NCI-H128 (cell line): Measurements from ENCODE around the gene BRSK2.
"Not testable (repeated sequence)": the region's sequence is repeated elsewhere in the genome, so short reads cannot be mapped to it uniquely, and the experiment has no call there.

Experiments used
- DNase-seq: peaks from one replicate; lab custom pipeline; 2025; ENCODE audit not compliant: unreplicated experiment; lab: John Stamatoyannopoulos, UW

Gene BRSK2

DNA sequence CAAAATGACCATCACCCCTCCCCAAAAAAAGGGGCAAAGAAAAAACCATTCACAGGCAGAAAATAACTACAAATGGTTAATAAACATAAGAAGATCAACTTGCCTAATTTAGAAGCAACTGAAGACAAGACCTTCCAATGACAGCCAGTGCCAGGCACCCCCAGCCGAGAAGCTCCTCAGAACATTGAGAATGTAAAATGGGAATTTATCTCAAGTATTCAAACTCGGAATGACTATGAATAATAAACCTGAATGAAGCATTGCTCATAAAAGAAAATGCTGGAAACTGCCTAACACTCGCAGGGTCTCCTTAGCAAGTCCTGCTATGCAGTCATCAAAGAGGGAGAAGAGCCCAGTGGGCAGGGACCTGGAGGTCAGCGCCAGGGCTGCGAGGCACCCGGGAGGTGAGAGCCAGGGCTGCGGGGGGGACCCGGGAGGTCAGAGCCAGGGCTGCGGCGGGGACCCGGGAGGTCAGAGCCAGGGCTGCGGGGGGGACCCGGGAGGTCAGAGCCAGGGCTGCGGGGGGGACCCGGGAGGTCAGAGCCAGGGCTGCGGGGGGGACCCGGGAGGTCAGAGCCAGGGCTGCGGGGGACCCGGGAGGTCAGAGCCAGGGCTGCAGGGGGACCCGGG is 120.0 kb downstream of the BRSK2 start:
- no peak for DNase-seq

DNA sequence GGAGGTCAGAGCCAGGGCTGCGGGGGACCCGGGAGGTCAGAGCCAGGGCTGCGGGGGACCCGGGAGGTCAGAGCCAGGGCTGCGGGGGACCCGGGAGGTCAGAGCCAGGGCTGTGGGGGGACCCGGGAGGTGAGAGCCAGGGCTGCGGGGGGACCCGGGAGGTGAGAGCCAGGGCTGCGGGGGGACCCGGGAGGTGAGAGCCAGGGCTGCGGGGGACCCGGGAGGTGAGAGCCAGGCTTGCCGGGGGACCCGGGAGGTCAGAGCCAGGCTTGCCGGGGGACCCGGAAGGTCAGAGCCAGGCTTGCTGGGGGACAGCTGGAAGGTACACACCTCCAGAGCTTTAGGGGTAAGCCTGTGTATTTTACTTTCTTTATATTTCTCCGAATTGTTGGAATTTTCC is 120.6 kb downstream of the BRSK2 start:
- DNase-seq, result not testable (repeated sequence)

DNA sequence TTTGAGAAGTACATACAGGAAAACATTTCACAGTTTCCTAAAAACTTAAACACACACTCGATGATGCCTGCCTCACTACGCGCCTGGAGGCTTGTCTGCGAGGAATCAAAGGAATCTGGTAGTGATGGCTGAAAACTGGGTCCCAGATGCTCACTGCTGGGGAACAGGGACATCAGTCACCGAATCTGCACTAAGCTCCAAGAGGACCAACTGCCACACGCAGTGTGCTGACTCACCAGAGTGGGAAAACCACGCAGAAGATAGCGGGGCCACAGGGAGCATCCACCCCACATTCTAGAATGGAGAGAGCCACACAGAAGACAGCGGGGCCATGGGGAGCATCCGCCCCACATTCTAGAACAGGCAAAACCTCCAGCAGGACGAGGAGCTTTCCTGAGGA is 121.2 kb downstream of the BRSK2 start:
- DNase-seq, result no peak

DNA sequence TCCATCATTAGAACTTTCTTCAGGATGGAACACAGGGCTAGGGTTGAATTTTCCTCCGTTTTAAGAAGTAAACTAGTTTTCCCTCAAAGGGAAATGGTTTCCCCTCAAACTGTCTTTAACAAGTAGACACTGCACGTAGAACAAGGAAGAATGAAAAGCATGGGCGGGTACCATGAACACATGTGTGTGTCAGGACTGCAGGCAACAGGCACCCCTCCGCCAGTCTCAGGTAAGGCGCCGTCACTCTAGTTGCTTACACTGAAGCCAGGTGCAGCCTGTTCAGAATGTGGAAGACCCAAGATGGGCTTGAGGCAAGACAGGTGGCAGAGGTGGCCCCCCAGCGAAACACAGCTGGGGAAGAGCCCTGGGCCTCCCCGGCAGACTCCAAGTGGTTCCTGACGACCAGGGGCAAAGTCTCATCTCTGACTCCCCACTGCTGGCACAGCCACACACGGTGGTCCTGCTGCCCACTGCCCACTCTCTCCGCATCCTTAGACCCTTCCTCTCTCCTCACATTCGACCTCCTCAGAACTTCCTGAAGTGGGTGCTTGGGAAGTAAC is 122.3 kb downstream of the BRSK2 start:
- DNase-seq, result no peak
